Liver (tissue), 9 donors: ENCODE measurements around the gene MMP23B. TPM values are rescaled to one million over a fixed set of nuclear protein-coding genes. Genes with fewer than 3 reads are reported as not detected.
"Not testable (repeated sequence)": the region's sequence is repeated elsewhere in the genome, so short reads cannot be mapped to it uniquely, and the experiment has no call there.

ENCODE experiments used
- DNase-seq: peaks from one replicate; pipeline ENCODE4 v3.0.0-alpha.2; 2017; ENCODE audit warnings: low spot score
- H3K27ac ChIP-seq, 2 donors: one replicate each; pipeline ENCODE4 v1.7.0; 2013; ENCODE audit warnings: inconsistent platforms in 2 of 2, low read length in 2 of 2, control low read depth in 1 of 2, low read depth in 1 of 2, mild to moderate bottlenecking in 1 of 2
- H3K27me3 ChIP-seq, 4 donors: one replicate each; pipeline versions ENCODE4 v1.6.1 to v1.7.0; 2013; ENCODE audit warnings: low read length in 3 of 4, inconsistent platforms in 1 of 4, mild to moderate bottlenecking in 1 of 4, moderate library complexity in 1 of 4; ENCODE audit not compliant: control insufficient read depth in 4 of 4, insufficient read depth in 4 of 4
- H3K36me3 ChIP-seq, 4 donors: one replicate each; pipeline versions ENCODE4 v1.6.1 to v1.7.0; 2013; ENCODE audit warnings: low read length in 3 of 4, mild to moderate bottlenecking in 3 of 4, low read depth in 1 of 4, moderate library complexity in 1 of 4; ENCODE audit not compliant: control insufficient read depth in 4 of 4, insufficient read depth in 3 of 4
- H3K4me1 ChIP-seq, 4 donors: one replicate each; pipeline versions ENCODE4 v1.6.1 to v1.7.0; 2013; ENCODE audit warnings: low read length in 3 of 4, mild to moderate bottlenecking in 3 of 4, moderate library complexity in 1 of 4; ENCODE audit not compliant: control insufficient read depth in 4 of 4, insufficient read depth in 4 of 4
- H3K4me3 ChIP-seq, 3 donors: one replicate each; pipeline versions ENCODE4 v1.6.1 to v1.7.0; 2013; ENCODE audit warnings: low read length in 3 of 3, control low read depth in 1 of 3, low read depth in 1 of 3, mild to moderate bottlenecking in 1 of 3
- H3K9ac ChIP-seq, 2 donors: one replicate each; pipeline ENCODE4 v1.7.0; 2013; ENCODE audit warnings: low read length in 2 of 2, mild to moderate bottlenecking in 2 of 2, moderate library complexity in 2 of 2, control low read depth in 1 of 2, low read depth in 1 of 2
- H3K9me3 ChIP-seq, 4 donors: one replicate each; pipeline versions ENCODE4 v1.6.1 to v1.7.0; 2013; ENCODE audit warnings: low read length in 3 of 4; ENCODE audit not compliant: control insufficient read depth in 4 of 4
- CTCF ChIP-seq: fragments of 150-350 bp; IDR thresholded peaks from 2 replicates; pipeline ENCODE4 v1.5.1; 2017; ENCODE audit warnings: improper control_type of control experiment, low read depth, low read length; ENCODE audit not compliant: missing input control
- FOXA2 ChIP-seq: IDR thresholded peaks from 2 replicates; pipeline ENCODE4 v1.6.1; 2016; ENCODE audit warnings: antibody characterized with exemption
- HNF4A ChIP-seq, 2 donors: conservative IDR thresholded peaks; 2 replicates each; pipeline ENCODE4 v1.6.1; 2016; ENCODE audit warnings: antibody characterized with exemption in 2 of 2, mild to moderate bottlenecking in 2 of 2
- MAX ChIP-seq: IDR thresholded peaks from 2 replicates; pipeline ENCODE4 v1.6.1; 2016; ENCODE audit warnings: antibody characterized with exemption
- NR2F2 ChIP-seq: IDR thresholded peaks from 2 replicates; pipeline ENCODE4 v1.6.1; 2016; ENCODE audit warnings: antibody characterized with exemption
- RAD21 ChIP-seq, 2 donors: IDR thresholded peaks; 2 replicates each; pipeline ENCODE4 v1.6.1; 2016; ENCODE audit warnings: antibody characterized with exemption in 2 of 2, mild to moderate bottlenecking in 2 of 2
- RXRA ChIP-seq, 2 donors: IDR thresholded peaks; 2 replicates each; pipeline ENCODE4 v1.6.1; 2017 to 2018; ENCODE audit warnings: antibody characterized with exemption in 2 of 2, mild to moderate bottlenecking in 1 of 2
- SP1 ChIP-seq: IDR thresholded peaks from 2 replicates; pipeline ENCODE4 v1.6.1; 2018; ENCODE audit warnings: antibody characterized with exemption, mild to moderate bottlenecking
- ZBTB33 ChIP-seq: IDR thresholded peaks from 2 replicates; pipeline ENCODE4 v1.6.1; 2016; ENCODE audit warnings: antibody characterized with exemption
- WGBS: extraction: QIAGEN DNeasy Blood & Tissue Kit; methylation state at CpG from one replicate; pipeline ENCODE4 v1.1.7; 2013; 5-methylcytosine and 5-hydroxymethylcytosine counted together
- polyA plus RNA-seq, 2 donors: library from polyadenylated mRNA; stranded (reverse) in 1 of 2; unstranded in 1 of 2; fragments of 200-250 nt in 1 of 2; fragments of >200 nt in 1 of 2; fragmentation: Nextera tagmentation in 1 of 2; extraction: Ambion mirVana in 1 of 2; gene quantifications; one replicate each; pipeline versions ENCODE4 v1.2.1 to v1.2.3, GENCODE V29; 2013 to 2015
- total RNA-seq, 2 donors: library from RNA; depleted of rRNA; stranded (reverse); fragments of >200 nt; gene quantifications; one replicate each; pipeline ENCODE4 v1.2.3, GENCODE V29; 2014
- donor health status: healthy.
- donor health status: healthy.
- donor health status: healthy.
- donor health status: healthy.
- donor health status: healthy.

Gene MMP23B
- total and polyA plus RNA-seq, 4 donors: 0.92 to 4.2 (median 1.5) TPM

GRCh38 chr1:1594602-1595260 is 37.2 kb upstream of the MMP23B start:
- peaks cover 0 to 7% (median 2%) of the 10 kb centered on the region in 4 donors for H3K27me3 ChIP-seq
- no peak overlapping the region for H3K9ac ChIP-seq
- no peak overlapping the region for H3K27ac ChIP-seq
- H3K4me1 ChIP-seq: peaks cover 0 to 14% (median 7%) of the 10 kb centered on the region in 4 donors
- no peak for DNase-seq
- TF ChIP-seq MAX: no peak
- TF ChIP-seq NR2F2: no peak
- no peak for TF ChIP-seq SP1
- H3K4me3 ChIP-seq: no peak overlapping the region
- no peaks in the 10 kb centered on the region for H3K36me3 ChIP-seq
- WGBS: 64% methylated on average over 10 of the region's 10 CpGs
- no peaks in the 10 kb centered on the region for H3K9me3 ChIP-seq

- H3K4me3 ChIP-seq, H3K9ac ChIP-seq, H3K9me3 ChIP-seq, H3K27ac ChIP-seq, H3K27me3 ChIP-seq, DNase-seq, H3K36me3 ChIP-seq: not testable (repeated sequence)
- 75% methylated on average over 2 of the region's 2 CpGs for WGBS
- peaks cover 2 to 17% (median 8%) of the 10 kb centered on the region in 4 donors for H3K4me1 ChIP-seq
These were observed 36.6 kb upstream of the MMP23B start for GRCh38 chr1:1595341-1595740.

GRCh38 chr1:1596493-1597274 is 35.3 kb upstream of the MMP23B start:
- Histone ChIP-seq H3K9me3 (no peaks in the 10 kb centered on the region), H3K9ac (no peak overlapping the region), H3K4me3 (no peak overlapping the region), H3K27ac (no peak overlapping the region), H3K4me1 (peaks cover 2 to 22% (median 13%) of the 10 kb centered on the region in 4 donors), H3K36me3 (no peaks in the 10 kb centered on the region), H3K27me3 (peaks cover 0 to 11% (median 2%) of the 10 kb centered on the region in 4 donors)
- WGBS: 47% methylated on average over 12 of the region's 12 CpGs
- DNase-seq: no peak
- TF ChIP-seq RAD21 (IDR thresholded peaks at IDR 0.05) (no peak), NR2F2 (no peak)

GRCh38 chr1:1597275-1597930 is 34.6 kb upstream of the MMP23B start:
- Histone ChIP-seq H3K27me3 (peaks cover 0 to 11% (median 2%) of the 10 kb centered on the region in 4 donors), H3K27ac (no peak overlapping the region), H3K4me1 (peaks cover 2 to 22% (median 13%) of the 10 kb centered on the region in 4 donors), H3K36me3 (no peaks in the 10 kb centered on the region), H3K9ac (no peak overlapping the region), H3K9me3 (no peaks in the 10 kb centered on the region), H3K4me3 (no peak overlapping the region)
- WGBS: 28% methylated on average over 15 of the region's 16 CpGs
- TF ChIP-seq HNF4A (conservative IDR thresholded peaks at IDR 0.05): no peak
- TF ChIP-seq FOXA2: no peak
- TF ChIP-seq CTCF: peak; percentile 14
- TF ChIP-seq ZBTB33: no peak
- no peak for TF ChIP-seq RXRA (IDR thresholded peaks at IDR 0.05)
- DNase-seq: no peak
